ENCODE measurements around the gene MLLT1. TPM values are rescaled to one million over a fixed set of nuclear protein-coding genes. Genes with fewer than 3 reads are reported as not detected.

The MLLT1 gene
- total and polyA plus RNA-seq, 4 donors = 2.1 to 15.6 (median 7.3) TPM

DNA sequence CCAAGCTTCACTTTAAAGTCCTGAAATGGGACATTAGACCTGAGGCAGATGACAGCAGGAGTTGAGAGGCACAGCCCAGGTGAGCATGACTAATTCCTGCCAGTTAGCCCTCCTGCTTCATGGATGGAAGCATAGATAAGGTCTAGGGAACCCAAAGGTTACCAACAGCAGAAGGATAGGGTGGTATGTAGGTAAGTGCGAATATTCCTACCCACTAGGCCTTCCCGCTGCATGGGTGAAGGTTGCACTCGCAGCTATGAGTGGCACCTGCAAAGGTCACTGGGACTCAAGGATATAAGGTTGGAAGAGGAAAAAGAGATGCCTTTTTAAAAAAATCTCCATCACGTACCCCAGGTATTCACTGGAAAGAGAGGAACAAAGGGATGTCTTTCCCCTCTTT, 12.2 kb upstream of the MLLT1 start:
- no peak overlapping the region for H3K27ac ChIP-seq (ENCODE audit: low read depth in 1 of 2, low read length in 2 of 2)
- peaks cover 21 to 42% (median 29%) of the 10 kb centered on the region in 4 donors for H3K9me3 ChIP-seq (ENCODE audit: control insufficient read depth in 4 of 4, low read length in 3 of 4)
- no peak overlapping the region for H3K9ac ChIP-seq (ENCODE audit: low read depth in 1 of 2, low read length in 2 of 2)
- no peaks in the 10 kb centered on the region for H3K27me3 ChIP-seq (ENCODE audit: control insufficient read depth in 4 of 4, insufficient read depth in 4 of 4, low read length in 3 of 4)
- no peaks in the 10 kb centered on the region for H3K4me1 ChIP-seq (ENCODE audit: control insufficient read depth in 4 of 4, insufficient read depth in 4 of 4, low read length in 3 of 4)
- no peaks in the 10 kb centered on the region for H3K36me3 ChIP-seq (ENCODE audit: control insufficient read depth in 4 of 4, insufficient read depth in 3 of 4, low read depth in 1 of 4, low read length in 3 of 4)
- H3K4me3 ChIP-seq (ENCODE audit: low read depth in 1 of 3, low read length in 3 of 3) = peak overlapping the region in 2 of 3 donors; percentile 14 to 21
- WGBS = 60% methylated on average over 4 of the region's 4 CpGs
- no peak for DNase-seq (ENCODE audit: low spot score)
- TF ChIP-seq, protein P1, sequence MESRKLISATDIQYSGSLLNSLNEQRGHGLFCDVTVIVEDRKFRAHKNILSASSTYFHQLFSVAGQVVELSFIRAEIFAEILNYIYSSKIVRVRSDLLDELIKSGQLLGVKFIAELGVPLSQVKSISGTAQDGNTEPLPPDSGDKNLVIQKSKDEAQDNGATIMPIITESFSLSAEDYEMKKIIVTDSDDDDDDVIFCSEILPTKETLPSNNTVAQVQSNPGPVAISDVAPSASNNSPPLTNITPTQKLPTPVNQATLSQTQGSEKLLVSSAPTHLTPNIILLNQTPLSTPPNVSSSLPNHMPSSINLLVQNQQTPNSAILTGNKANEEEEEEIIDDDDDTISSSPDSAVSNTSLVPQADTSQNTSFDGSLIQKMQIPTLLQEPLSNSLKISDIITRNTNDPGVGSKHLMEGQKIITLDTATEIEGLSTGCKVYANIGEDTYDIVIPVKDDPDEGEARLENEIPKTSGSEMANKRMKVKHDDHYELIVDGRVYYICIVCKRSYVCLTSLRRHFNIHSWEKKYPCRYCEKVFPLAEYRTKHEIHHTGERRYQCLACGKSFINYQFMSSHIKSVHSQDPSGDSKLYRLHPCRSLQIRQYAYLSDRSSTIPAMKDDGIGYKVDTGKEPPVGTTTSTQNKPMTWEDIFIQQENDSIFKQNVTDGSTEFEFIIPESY (IDR thresholded peaks at IDR 0.05) = no peak
- TF ChIP-seq, protein P2, sequence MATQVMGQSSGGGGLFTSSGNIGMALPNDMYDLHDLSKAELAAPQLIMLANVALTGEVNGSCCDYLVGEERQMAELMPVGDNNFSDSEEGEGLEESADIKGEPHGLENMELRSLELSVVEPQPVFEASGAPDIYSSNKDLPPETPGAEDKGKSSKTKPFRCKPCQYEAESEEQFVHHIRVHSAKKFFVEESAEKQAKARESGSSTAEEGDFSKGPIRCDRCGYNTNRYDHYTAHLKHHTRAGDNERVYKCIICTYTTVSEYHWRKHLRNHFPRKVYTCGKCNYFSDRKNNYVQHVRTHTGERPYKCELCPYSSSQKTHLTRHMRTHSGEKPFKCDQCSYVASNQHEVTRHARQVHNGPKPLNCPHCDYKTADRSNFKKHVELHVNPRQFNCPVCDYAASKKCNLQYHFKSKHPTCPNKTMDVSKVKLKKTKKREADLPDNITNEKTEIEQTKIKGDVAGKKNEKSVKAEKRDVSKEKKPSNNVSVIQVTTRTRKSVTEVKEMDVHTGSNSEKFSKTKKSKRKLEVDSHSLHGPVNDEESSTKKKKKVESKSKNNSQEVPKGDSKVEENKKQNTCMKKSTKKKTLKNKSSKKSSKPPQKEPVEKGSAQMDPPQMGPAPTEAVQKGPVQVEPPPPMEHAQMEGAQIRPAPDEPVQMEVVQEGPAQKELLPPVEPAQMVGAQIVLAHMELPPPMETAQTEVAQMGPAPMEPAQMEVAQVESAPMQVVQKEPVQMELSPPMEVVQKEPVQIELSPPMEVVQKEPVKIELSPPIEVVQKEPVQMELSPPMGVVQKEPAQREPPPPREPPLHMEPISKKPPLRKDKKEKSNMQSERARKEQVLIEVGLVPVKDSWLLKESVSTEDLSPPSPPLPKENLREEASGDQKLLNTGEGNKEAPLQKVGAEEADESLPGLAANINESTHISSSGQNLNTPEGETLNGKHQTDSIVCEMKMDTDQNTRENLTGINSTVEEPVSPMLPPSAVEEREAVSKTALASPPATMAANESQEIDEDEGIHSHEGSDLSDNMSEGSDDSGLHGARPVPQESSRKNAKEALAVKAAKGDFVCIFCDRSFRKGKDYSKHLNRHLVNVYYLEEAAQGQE (IDR thresholded peaks at IDR 0.05) = no peak
- TF ChIP-seq FOXA2 (IDR thresholded peaks at IDR 0.05) (no peak), HNF4G (IDR thresholded peaks at IDR 0.05) (no peak), NR2F2 (IDR thresholded peaks at IDR 0.05) (no peak), RXRA (IDR thresholded peaks at IDR 0.05) (no peak), FOXA1 (IDR thresholded peaks at IDR 0.05) (no peak), YY1 (IDR thresholded peaks at IDR 0.05) (no peak), JUND (IDR thresholded peaks at IDR 0.05) (no peak), EGR1 (IDR thresholded peaks at IDR 0.05; ENCODE audit: low read depth in 2 of 2) (no peak), TAF1 (conservative IDR thresholded peaks at IDR 0.05) (no peak), SP1 (IDR thresholded peaks at IDR 0.05) (no peak), RAD21 (IDR thresholded peaks at IDR 0.05) (no peak), GABPA (IDR thresholded peaks at IDR 0.05 in 1 of 2, conservative IDR thresholded peaks at IDR 0.05 in 1 of 2) (no peak), HNF4A (conservative IDR thresholded peaks at IDR 0.05) (no peak)
- TF ChIP-seq, protein P3, sequence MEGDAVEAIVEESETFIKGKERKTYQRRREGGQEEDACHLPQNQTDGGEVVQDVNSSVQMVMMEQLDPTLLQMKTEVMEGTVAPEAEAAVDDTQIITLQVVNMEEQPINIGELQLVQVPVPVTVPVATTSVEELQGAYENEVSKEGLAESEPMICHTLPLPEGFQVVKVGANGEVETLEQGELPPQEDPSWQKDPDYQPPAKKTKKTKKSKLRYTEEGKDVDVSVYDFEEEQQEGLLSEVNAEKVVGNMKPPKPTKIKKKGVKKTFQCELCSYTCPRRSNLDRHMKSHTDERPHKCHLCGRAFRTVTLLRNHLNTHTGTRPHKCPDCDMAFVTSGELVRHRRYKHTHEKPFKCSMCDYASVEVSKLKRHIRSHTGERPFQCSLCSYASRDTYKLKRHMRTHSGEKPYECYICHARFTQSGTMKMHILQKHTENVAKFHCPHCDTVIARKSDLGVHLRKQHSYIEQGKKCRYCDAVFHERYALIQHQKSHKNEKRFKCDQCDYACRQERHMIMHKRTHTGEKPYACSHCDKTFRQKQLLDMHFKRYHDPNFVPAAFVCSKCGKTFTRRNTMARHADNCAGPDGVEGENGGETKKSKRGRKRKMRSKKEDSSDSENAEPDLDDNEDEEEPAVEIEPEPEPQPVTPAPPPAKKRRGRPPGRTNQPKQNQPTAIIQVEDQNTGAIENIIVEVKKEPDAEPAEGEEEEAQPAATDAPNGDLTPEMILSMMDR (IDR thresholded peaks at IDR 0.05; ENCODE audit: low read depth, low read length, missing input control) = no peak
- TF ChIP-seq, protein P4, sequence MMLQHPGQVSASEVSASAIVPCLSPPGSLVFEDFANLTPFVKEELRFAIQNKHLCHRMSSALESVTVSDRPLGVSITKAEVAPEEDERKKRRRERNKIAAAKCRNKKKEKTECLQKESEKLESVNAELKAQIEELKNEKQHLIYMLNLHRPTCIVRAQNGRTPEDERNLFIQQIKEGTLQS (IDR thresholded peaks at IDR 0.05) = no peak
- TF ChIP-seq, protein P5, sequence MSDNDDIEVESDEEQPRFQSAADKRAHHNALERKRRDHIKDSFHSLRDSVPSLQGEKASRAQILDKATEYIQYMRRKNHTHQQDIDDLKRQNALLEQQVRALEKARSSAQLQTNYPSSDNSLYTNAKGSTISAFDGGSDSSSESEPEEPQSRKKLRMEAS (IDR thresholded peaks at IDR 0.05) = no peak
